ENCODE data around the gene SLAMF8. TPM values are rescaled to one million over a fixed set of nuclear protein-coding genes. Genes with fewer than 3 reads are reported as not detected.

SLAMF8 gene
- under 0.01 TPM in 1 of 2 replicates, not detected in the other for total RNA-seq (2012; rRNA removed)

DNA sequence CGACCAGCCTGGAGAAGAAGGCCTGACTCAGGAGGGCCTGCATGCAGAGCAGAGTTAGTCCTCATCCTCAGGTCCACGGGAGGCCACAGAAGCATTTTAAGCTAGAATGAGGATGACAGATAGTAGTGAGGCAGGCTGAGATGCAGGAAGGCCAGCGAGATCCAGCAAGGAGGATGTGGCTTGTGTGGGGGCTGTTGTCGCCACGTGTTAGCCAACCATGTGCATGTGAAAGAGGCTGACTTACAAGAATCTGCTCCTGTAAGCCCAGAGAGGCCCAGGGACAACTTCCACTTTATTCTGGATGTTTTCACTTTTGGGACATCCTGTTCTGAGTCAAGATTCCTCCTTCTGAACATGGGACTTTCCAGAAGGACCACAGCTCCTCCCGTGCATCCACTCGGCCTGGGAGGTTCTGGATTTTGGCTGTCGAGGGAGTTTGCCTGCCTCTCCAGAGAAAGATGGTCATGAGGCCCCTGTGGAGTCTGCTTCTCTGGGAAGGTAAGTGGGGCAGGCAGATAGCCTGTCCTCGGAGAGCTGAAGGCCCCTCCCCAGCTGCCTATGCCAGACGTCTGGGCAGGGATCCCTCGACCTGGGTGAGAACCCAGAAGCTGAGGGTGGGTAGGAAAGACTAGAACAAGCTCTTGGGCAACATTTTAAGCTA is at the start of gene SLAMF8:
Gene SLAMF8, plus strand, starts transcription at position 433 of the 661 bp plus-strand sequence. Its CDS starts 26 bp downstream, at position 459.
- Histone ChIP-seq H3K4me3 (ENCODE audit: low read length) (no peak within 1 kb of the TSS), H3K9me3 (replicated peaks; ENCODE audit: low read length) (no peaks in the 10 kb centered on the region), H3K4me2 (ENCODE audit: low read length) (no peak within 1 kb of the TSS), H3K36me3 (ENCODE audit: insufficient read depth, low read length) (no peaks in the 10 kb centered on the region), H3K27me3 (ENCODE audit: control insufficient read depth, insufficient read depth, low read length) (peaks cover 28% of the 10 kb centered on the region), H3K9ac (ENCODE audit: low read depth, low read length) (no peak within 1 kb of the TSS), H3K4me1 (ENCODE audit: control insufficient read depth, insufficient read depth, low read length) (peaks cover 12% of the 10 kb centered on the region)

GRCh38 chr1:159778266-159778665 is 48.4 kb upstream of the SLAMF8 start:
- H3K4me2 ChIP-seq (ENCODE audit: low read length): no peak overlapping the region
- peak overlapping the region; percentile 61 for H3K9ac ChIP-seq (ENCODE audit: low read depth, low read length)
- H3K27me3 ChIP-seq (ENCODE audit: control insufficient read depth, insufficient read depth, low read length): no peaks in the 10 kb centered on the region
- H3K9me3 ChIP-seq (replicated peaks; ENCODE audit: low read length): no peaks in the 10 kb centered on the region
- peaks cover 43% of the 10 kb centered on the region for H3K4me1 ChIP-seq (ENCODE audit: control insufficient read depth, insufficient read depth, low read length)
- H3K4me3 ChIP-seq (ENCODE audit: low read length): no peak overlapping the region
- no peaks in the 10 kb centered on the region for H3K36me3 ChIP-seq (ENCODE audit: insufficient read depth, low read length)

DNA sequence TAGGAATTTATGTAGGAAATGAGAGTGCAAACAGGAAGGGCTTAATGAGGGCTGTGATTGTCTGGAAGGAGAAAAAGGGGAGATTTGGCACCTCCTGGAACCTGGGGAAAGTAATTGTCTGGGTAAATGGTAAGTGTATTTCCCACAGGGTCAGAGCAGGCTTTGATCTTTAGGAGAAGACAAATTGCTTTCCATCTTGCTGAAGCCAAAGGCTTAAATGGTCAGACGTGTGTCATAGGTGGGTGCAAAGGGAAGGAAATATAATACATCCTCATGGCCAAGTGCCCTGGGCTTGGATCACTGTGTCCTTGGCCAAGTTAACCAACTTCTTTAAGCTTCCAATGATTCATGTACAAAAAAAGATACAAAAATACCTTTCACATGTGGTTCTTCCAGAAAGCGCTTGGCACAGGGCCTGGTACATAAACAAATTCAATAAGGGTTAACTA is 47.2 kb upstream of the SLAMF8 start:
- Histone ChIP-seq H3K4me3 (ENCODE audit: low read length) (no peak overlapping the region), H3K4me1 (ENCODE audit: control insufficient read depth, insufficient read depth, low read length) (peaks cover 46% of the 10 kb centered on the region), H3K4me2 (ENCODE audit: low read length) (peak overlapping the region; percentile 65), H3K36me3 (ENCODE audit: insufficient read depth, low read length) (no peaks in the 10 kb centered on the region), H3K9ac (ENCODE audit: low read depth, low read length) (peak overlapping the region; percentile 76), H3K27me3 (ENCODE audit: control insufficient read depth, insufficient read depth, low read length) (no peaks in the 10 kb centered on the region), H3K9me3 (replicated peaks; ENCODE audit: low read length) (no peaks in the 10 kb centered on the region)

GRCh38 chr1:159780583-159781582 is 45.8 kb upstream of the SLAMF8 start, which contains the start of gene DUSP23:
TSS of gene DUSP23 (plus strand) at chr1:159780962. CDS start at chr1:159781101, 139 bp downstream.
- Histone ChIP-seq H3K4me1 (ENCODE audit: control insufficient read depth, insufficient read depth, low read length) (peaks cover 46% of the 10 kb centered on the region), H3K4me2 (ENCODE audit: low read length) (peak within 1 kb of the TSS; percentile 87), H3K9ac (ENCODE audit: low read depth, low read length) (peak within 1 kb of the TSS; percentile 78), H3K9me3 (replicated peaks; ENCODE audit: low read length) (no peaks in the 10 kb centered on the region), H3K27me3 (ENCODE audit: control insufficient read depth, insufficient read depth, low read length) (no peaks in the 10 kb centered on the region), H3K36me3 (ENCODE audit: insufficient read depth, low read length) (no peaks in the 10 kb centered on the region), H3K4me3 (ENCODE audit: low read length) (peak within 1 kb of the TSS; percentile 83)

DNA sequence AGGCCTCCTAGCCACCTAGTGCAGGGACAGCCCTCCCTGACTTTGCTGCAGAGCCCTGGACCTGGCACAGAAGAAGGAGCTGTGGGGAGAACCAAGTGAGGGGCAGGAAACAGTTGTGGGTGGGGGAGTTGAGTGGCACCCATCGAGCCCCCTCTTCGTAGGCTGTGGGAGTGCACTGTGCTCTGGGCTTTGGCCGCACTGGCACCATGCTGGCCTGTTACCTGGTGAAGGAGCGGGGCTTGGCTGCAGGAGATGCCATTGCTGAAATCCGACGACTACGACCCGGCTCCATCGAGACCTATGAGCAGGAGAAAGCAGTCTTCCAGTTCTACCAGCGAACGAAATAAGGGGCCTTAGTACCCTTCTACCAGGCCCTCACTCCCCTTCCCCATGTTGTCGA is 44.7 kb upstream of the SLAMF8 start:
- peaks cover 52% of the 10 kb centered on the region for H3K4me1 ChIP-seq (ENCODE audit: control insufficient read depth, insufficient read depth, low read length)
- peak overlapping the region; percentile 87 for H3K4me2 ChIP-seq (ENCODE audit: low read length)
- H3K9ac ChIP-seq (ENCODE audit: low read depth, low read length): peak overlapping the region; percentile 78
- H3K27me3 ChIP-seq (ENCODE audit: control insufficient read depth, insufficient read depth, low read length): no peaks in the 10 kb centered on the region
- H3K4me3 ChIP-seq (ENCODE audit: low read length): peak overlapping the region; percentile 83
- H3K36me3 ChIP-seq (ENCODE audit: insufficient read depth, low read length): no peaks in the 10 kb centered on the region
- H3K9me3 ChIP-seq (replicated peaks; ENCODE audit: low read length): no peaks in the 10 kb centered on the region

DNA sequence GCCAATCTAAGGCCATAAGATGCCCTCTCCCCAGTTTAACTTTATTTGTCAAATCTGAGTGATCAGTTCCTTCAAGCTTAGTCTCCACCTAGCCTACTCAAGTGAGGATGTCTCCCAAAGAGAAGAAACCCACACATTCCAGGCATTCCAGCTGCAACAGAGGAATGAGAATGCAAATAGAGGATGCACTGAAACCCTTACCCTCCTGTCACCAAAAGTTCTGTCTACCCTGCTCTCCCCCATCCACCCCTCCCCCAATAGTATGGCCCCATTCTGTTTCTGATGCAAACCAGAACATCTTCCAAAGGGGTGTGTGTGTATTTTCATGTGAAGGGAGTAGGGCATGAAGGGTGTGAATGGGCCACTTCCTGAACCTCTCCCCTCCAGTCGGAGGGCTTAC is 42.9 kb upstream of the SLAMF8 start:
- H3K27me3 ChIP-seq (ENCODE audit: control insufficient read depth, insufficient read depth, low read length): no peaks in the 10 kb centered on the region
- no peaks in the 10 kb centered on the region for H3K36me3 ChIP-seq (ENCODE audit: insufficient read depth, low read length)
- H3K9me3 ChIP-seq (replicated peaks; ENCODE audit: low read length): no peaks in the 10 kb centered on the region
- peaks cover 40% of the 10 kb centered on the region for H3K4me1 ChIP-seq (ENCODE audit: control insufficient read depth, insufficient read depth, low read length)
- H3K4me3 ChIP-seq (ENCODE audit: low read length): no peak overlapping the region
- no peak overlapping the region for H3K4me2 ChIP-seq (ENCODE audit: low read length)
- no peak overlapping the region for H3K9ac ChIP-seq (ENCODE audit: low read depth, low read length)

- Histone ChIP-seq H3K36me3 (ENCODE audit: insufficient read depth, low read length) (no peaks in the 10 kb centered on the region), H3K9me3 (replicated peaks; ENCODE audit: low read length) (no peaks in the 10 kb centered on the region), H3K4me3 (ENCODE audit: low read length) (no peak overlapping the region), H3K27me3 (ENCODE audit: control insufficient read depth, insufficient read depth, low read length) (peaks cover 2% of the 10 kb centered on the region), H3K4me1 (ENCODE audit: control insufficient read depth, insufficient read depth, low read length) (peaks cover 23% of the 10 kb centered on the region), H3K9ac (ENCODE audit: low read depth, low read length) (no peak overlapping the region), H3K4me2 (ENCODE audit: low read length) (no peak overlapping the region)
These were observed 40.2 kb upstream of the SLAMF8 start for GRCh38 chr1:159786465-159786864.

GRCh38 chr1:159786966-159787365 is 39.7 kb upstream of the SLAMF8 start:
- Histone ChIP-seq H3K36me3 (ENCODE audit: insufficient read depth, low read length) (no peaks in the 10 kb centered on the region), H3K9ac (ENCODE audit: low read depth, low read length) (no peak overlapping the region), H3K4me1 (ENCODE audit: control insufficient read depth, insufficient read depth, low read length) (peaks cover 18% of the 10 kb centered on the region), H3K4me2 (ENCODE audit: low read length) (no peak overlapping the region), H3K4me3 (ENCODE audit: low read length) (no peak overlapping the region), H3K9me3 (replicated peaks; ENCODE audit: low read length) (no peaks in the 10 kb centered on the region), H3K27me3 (ENCODE audit: control insufficient read depth, insufficient read depth, low read length) (peaks cover 3% of the 10 kb centered on the region)

DNA sequence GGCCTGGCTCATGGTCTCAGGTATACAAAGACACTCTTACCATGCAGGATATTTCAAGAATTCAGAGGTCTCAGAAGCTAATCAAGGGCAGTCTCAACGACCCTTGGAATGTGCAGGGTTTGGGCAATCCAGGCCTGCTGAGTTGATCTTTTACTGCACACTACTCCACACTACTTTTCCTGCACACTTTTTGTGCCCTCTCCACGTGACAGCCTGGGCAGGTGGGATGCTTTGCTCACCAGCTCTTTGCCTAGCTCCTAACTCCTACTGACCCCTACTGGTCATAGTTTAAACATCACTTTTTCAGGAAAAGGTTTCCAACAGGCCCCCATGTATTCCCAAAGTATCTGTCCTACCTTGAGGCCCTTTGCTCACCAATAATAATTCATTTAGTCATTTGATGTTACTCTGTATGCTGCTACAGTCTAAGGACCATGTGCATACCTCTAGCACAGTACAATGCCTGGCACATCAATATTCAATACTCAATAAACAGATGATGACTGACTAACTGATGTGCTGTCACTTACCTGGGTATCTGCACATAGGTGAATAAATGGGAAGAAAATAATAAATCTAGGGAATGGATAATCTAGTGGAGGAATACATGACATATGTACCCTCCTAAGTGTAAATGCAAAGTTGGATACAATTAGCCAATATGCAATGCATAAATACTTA is 36.3 kb upstream of the SLAMF8 start:
- peaks cover 6% of the 10 kb centered on the region for H3K4me1 ChIP-seq (ENCODE audit: control insufficient read depth, insufficient read depth, low read length)
- H3K27me3 ChIP-seq (ENCODE audit: control insufficient read depth, insufficient read depth, low read length): peaks cover 10% of the 10 kb centered on the region
- H3K36me3 ChIP-seq (ENCODE audit: insufficient read depth, low read length): no peaks in the 10 kb centered on the region
- H3K4me3 ChIP-seq (ENCODE audit: low read length): no peak overlapping the region
- H3K9me3 ChIP-seq (replicated peaks; ENCODE audit: low read length): no peaks in the 10 kb centered on the region
- no peak overlapping the region for H3K9ac ChIP-seq (ENCODE audit: low read depth, low read length)
- no peak overlapping the region for H3K4me2 ChIP-seq (ENCODE audit: low read length)

DNA sequence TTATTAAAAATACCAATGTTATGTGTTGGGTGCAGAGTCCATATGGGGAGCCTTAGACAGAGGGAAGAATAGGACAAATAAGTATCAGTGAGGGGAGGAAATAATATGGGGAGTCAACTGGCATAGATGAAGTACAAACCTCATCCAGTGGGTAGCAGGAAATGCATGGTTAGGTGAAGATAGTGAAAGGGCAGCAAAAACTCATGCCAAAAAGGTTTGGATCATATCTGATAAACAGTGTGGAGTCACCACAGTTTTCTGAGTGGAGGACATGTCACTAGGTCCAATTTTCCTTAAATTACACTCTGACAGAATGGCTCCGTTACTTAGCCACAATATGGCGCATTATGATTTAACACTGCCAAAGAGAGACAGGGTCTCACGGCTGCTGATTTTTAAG is 35.6 kb upstream of the SLAMF8 start:
- H3K4me3 ChIP-seq (ENCODE audit: low read length): no peak overlapping the region

GRCh38 chr1:159791461-159791860 is 35.2 kb upstream of the SLAMF8 start:
- Histone ChIP-seq H3K9ac (ENCODE audit: low read depth, low read length) (no peak overlapping the region), H3K36me3 (ENCODE audit: insufficient read depth, low read length) (no peaks in the 10 kb centered on the region), H3K4me2 (ENCODE audit: low read length) (no peak overlapping the region), H3K9me3 (replicated peaks; ENCODE audit: low read length) (no peaks in the 10 kb centered on the region), H3K4me3 (ENCODE audit: low read length) (no peak overlapping the region), H3K27me3 (ENCODE audit: control insufficient read depth, insufficient read depth, low read length) (peaks cover 17% of the 10 kb centered on the region), H3K4me1 (ENCODE audit: control insufficient read depth, insufficient read depth, low read length) (peaks cover 3% of the 10 kb centered on the region)

More for the DNA sequence above, 35.6 kb upstream of the SLAMF8 start:
- H3K4me2 ChIP-seq (ENCODE audit: low read length): no peak overlapping the region
- H3K9ac ChIP-seq (ENCODE audit: low read depth, low read length): no peak overlapping the region
- H3K9me3 ChIP-seq (replicated peaks; ENCODE audit: low read length): no peaks in the 10 kb centered on the region
- H3K27me3 ChIP-seq (ENCODE audit: control insufficient read depth, insufficient read depth, low read length): peaks cover 17% of the 10 kb centered on the region
- H3K4me1 ChIP-seq (ENCODE audit: control insufficient read depth, insufficient read depth, low read length): peaks cover 6% of the 10 kb centered on the region
- H3K36me3 ChIP-seq (ENCODE audit: insufficient read depth, low read length): no peaks in the 10 kb centered on the region

All from skeletal muscle satellite cell (primary cell).